PFSK-1 (cell line): Measurements from ENCODE around the gene MINPP1.

ENCODE experiments used
- POLR2AphosphoS5 ChIP-seq: IDR thresholded peaks from 2 replicates; pipeline ENCODE4 v1.6.1; 2012; ENCODE audit warnings: low read depth, mild to moderate bottlenecking, control low read depth, low read length, moderate library complexity
- REST ChIP-seq, 2 experiments: IDR thresholded peaks; 2 replicates each; pipeline versions ENCODE4 v1.6.1 to v1.8.0; 2011 to 2012; ENCODE audit warnings: low read depth in 2 of 2, low read length in 2 of 2, control low read depth in 1 of 2, inconsistent platforms in 1 of 2, mild to moderate bottlenecking in 1 of 2, moderate library complexity in 1 of 2; ENCODE audit not compliant: insufficient read depth in 1 of 2
- TAF1 ChIP-seq: IDR thresholded peaks from 2 replicates; pipeline ENCODE4 v1.6.1; 2012; ENCODE audit warnings: low read length, control low read depth, borderline replicate concordance; ENCODE audit not compliant: insufficient read depth

GRCh38 chr10:87578842-87579401, 74.2 kb downstream of the MINPP1 start:
- TF ChIP-seq POLR2AphosphoS5 (no peak), TAF1 (no peak), REST (IDR thresholded peaks at IDR 0.05; ENCODE audit: insufficient read depth in 1 of 2, low read depth in 2 of 2, low read length in 2 of 2) (no peak)
